GM23338 (cell line): Measurements from ENCODE around the gene PGBD2. TPM values are rescaled to one million over a fixed set of nuclear protein-coding genes. Genes with fewer than 3 reads are reported as not detected.
"Not testable (repeated sequence)": the region's sequence is repeated elsewhere in the genome, so short reads cannot be mapped to it uniquely, and the experiment has no call there.

ENCODE experiments used
- ATAC-seq: fragments of 200-7000 bp; cut with Tn5 transposase; 3 replicates; pipeline ENCODE4 v1.9.1; 2020
- DNase-seq: peaks from one replicate; pipeline ENCODE4 v3.0.0-alpha.2; 2015; ENCODE audit warnings: low spot score
- H2AFZ ChIP-seq: fragments of 200-600 bp; sonication (generic); 2 replicates; pipeline ENCODE4 v1.8.0; 2016; ENCODE audit warnings: antibody characterized with exemption, mild to moderate bottlenecking, moderate library complexity
- H3F3A ChIP-seq: fragments of 200-600 bp; sonication (generic); replicated peaks from 2 replicates; pipeline ENCODE4 v1.8.0; 2017; ENCODE audit warnings: antibody characterized with exemption, mixed run types, low read depth
- H3K27ac ChIP-seq: fragments of 200-600 bp; sonication (generic); 2 replicates; pipeline ENCODE4 v1.6.1; 2016; ENCODE audit warnings: low read depth
- H3K27me3 ChIP-seq: fragments of 200-600 bp; sonication (generic); 2 replicates; pipeline ENCODE4 v1.8.0; 2016; ENCODE audit warnings: mild to moderate bottlenecking, mixed run types, moderate library complexity; ENCODE audit not compliant: insufficient read depth
- H3K36me3 ChIP-seq: fragments of 200-600 bp; sonication (generic); 2 replicates; pipeline ENCODE4 v1.8.0; 2016; ENCODE audit warnings: mild to moderate bottlenecking; ENCODE audit not compliant: insufficient read depth
- H3K4me1 ChIP-seq: fragments of 200-600 bp; sonication (generic); 2 replicates; pipeline ENCODE4 v1.8.0; 2016; ENCODE audit warnings: mild to moderate bottlenecking, moderate library complexity; ENCODE audit not compliant: insufficient read depth
- H3K4me2 ChIP-seq: fragments of 200-600 bp; sonication (generic); 2 replicates; pipeline ENCODE4 v1.7.1; 2017; ENCODE audit warnings: mixed run types
- H3K4me3 ChIP-seq: fragments of 200-600 bp; sonication (generic); 2 replicates; pipeline ENCODE4 v1.6.1; 2016; ENCODE audit warnings: mixed run types
- H3K79me2 ChIP-seq: fragments of 200-600 bp; sonication (generic); replicated peaks from 2 replicates; pipeline ENCODE4 v1.8.0; 2017; ENCODE audit warnings: mild to moderate bottlenecking; ENCODE audit not compliant: insufficient read depth
- H3K9me2 ChIP-seq: fragments of 200-600 bp; sonication (generic); 2 replicates; pipeline ENCODE4 v1.8.0; 2017; ENCODE audit not compliant: insufficient read depth
- H4K20me1 ChIP-seq: fragments of 200-600 bp; sonication (generic); replicated peaks from 2 replicates; pipeline ENCODE4 v1.8.0; 2017; ENCODE audit warnings: mild to moderate bottlenecking; ENCODE audit not compliant: insufficient read depth
- H3K27ac Mint-ChIP-seq: 2 replicates; pipeline ENCODE4 v1.8.0; 2020; ENCODE audit warnings: inconsistent platforms, mild to moderate bottlenecking, moderate library complexity, mixed read lengths
- H3K27me3 Mint-ChIP-seq: 3 replicates; pipeline ENCODE4 v1.8.0; 2022; ENCODE audit warnings: low read depth, mild to moderate bottlenecking, moderate library complexity, mixed read lengths, inconsistent platforms; ENCODE audit not compliant: insufficient read depth, poor library complexity
- H3K36me3 Mint-ChIP-seq: 3 replicates; pipeline ENCODE4 v1.8.0; 2021; ENCODE audit warnings: low read depth, mild to moderate bottlenecking, inconsistent platforms, moderate library complexity, mixed read lengths
- H3K4me1 Mint-ChIP-seq: 3 replicates; pipeline ENCODE4 v1.8.0; 2020; ENCODE audit warnings: mild to moderate bottlenecking, inconsistent platforms, mixed read lengths
- H3K4me3 Mint-ChIP-seq: 3 replicates; pipeline ENCODE4 v1.8.0; 2021; ENCODE audit warnings: moderate library complexity, mild to moderate bottlenecking, inconsistent platforms, mixed read lengths
- H3K9me3 Mint-ChIP-seq: 3 replicates; pipeline ENCODE4 v1.8.0; 2020; ENCODE audit warnings: moderate library complexity, mild to moderate bottlenecking, inconsistent platforms, mixed read lengths
- CTCF ChIP-seq, 2 experiments: fragments of 200-600 bp in 1 of 2; sonication (generic) in 1 of 2; conservative IDR thresholded peaks; 2 replicates each; pipeline versions ENCODE4 v1.5.1 to v1.6.1; 2016 to 2017; ENCODE audit warnings: antibody characterized with exemption in 2 of 2, low read depth in 2 of 2, mild to moderate bottlenecking in 2 of 2, moderate library complexity in 1 of 2
- ETS1 ChIP-seq: IDR thresholded peaks from 2 replicates; pipeline ENCODE4 v1.6.1; 2016; ENCODE audit warnings: antibody characterized with exemption
- EZH2phosphoT487 ChIP-seq: fragments of 200-600 bp; sonication (generic); IDR thresholded peaks from one replicate; pipeline ENCODE4 v1.8.1; 2018; ENCODE audit warnings: antibody characterized with exemption; ENCODE audit not compliant: unreplicated experiment
- JUNB ChIP-seq: IDR thresholded peaks from one replicate; pipeline ENCODE4 v1.6.1; 2016; ENCODE audit warnings: antibody characterized with exemption; ENCODE audit not compliant: unreplicated experiment
- POLR2AphosphoS5 ChIP-seq: IDR thresholded peaks from 2 replicates; pipeline ENCODE4 v1.6.1; 2016; ENCODE audit warnings: antibody characterized with exemption, low read depth
- REST ChIP-seq: IDR thresholded peaks from one replicate; pipeline ENCODE4 v1.6.1; 2018; ENCODE audit warnings: antibody characterized with exemption; ENCODE audit not compliant: unreplicated experiment
- ZNF331 ChIP-seq: fragments of 250-450 bp; sonication (Bioruptor Pico); IDR thresholded peaks from 2 replicates; pipeline ENCODE4 v1.5.0; 2020; ENCODE audit warnings: low read depth, mild to moderate bottlenecking, moderate library complexity
- ZNF462 ChIP-seq: fragments of 250-450 bp; sonication (Bioruptor Pico); IDR thresholded peaks from 2 replicates; pipeline ENCODE4 v1.5.0; 2020; ENCODE audit warnings: mild to moderate bottlenecking, moderate library complexity
- polyA plus RNA-seq: library from polyadenylated mRNA; unstranded; fragments of >200 nt; fragmentation: Nextera tagmentation; extraction: Ambion mirVana; gene quantifications from 2 replicates; pipeline ENCODE4 v1.2.1, GENCODE V29; 2016
- total RNA-seq: library from RNA; depleted of rRNA; stranded (reverse); fragments of >200 nt; shearing (Covaris generic); gene quantifications from 2 replicates; pipeline ENCODE4 v1.2.3, GENCODE V29; 2014

PGBD2 gene
- total and polyA plus RNA-seq, 2 experiments from 2014 or later: 4.8 to 10.2 TPM

- peak; percentile 36 for DNase-seq
- peaks cover 23% of the 10 kb centered on the region for H3K4me1 ChIP-seq
- Mint-ChIP-seq H3K27ac (peak overlapping the region; percentile 63), H3K4me1 (peaks cover 28% of the 10 kb centered on the region), H3K36me3 (no peaks in the 10 kb centered on the region), H3K27me3 (peaks cover 4% of the 10 kb centered on the region), H3K9me3 (no peaks in the 10 kb centered on the region), H3K4me3 (no peak overlapping the region)
- peak; percentile 69 for ATAC-seq
- no peaks in the 10 kb centered on the region for H3K36me3 ChIP-seq
- no peaks in the 10 kb centered on the region for H4K20me1 ChIP-seq
- H3K4me2 ChIP-seq: peak overlapping the region; percentile 40
- no peak overlapping the region for H3K4me3 ChIP-seq
- no peaks in the 10 kb centered on the region for H3K79me2 ChIP-seq
- no peaks in the 10 kb centered on the region for H3K27me3 ChIP-seq
- no peak for TF ChIP-seq ZNF462 (CRISPR knock-in tag)
- no peak for TF ChIP-seq ETS1
- TF ChIP-seq REST: no peak
- TF ChIP-seq ZNF331 (CRISPR knock-in tag): no peak
- no peak for TF ChIP-seq POLR2AphosphoS5
- no peak for TF ChIP-seq CTCF (conservative IDR thresholded peaks at IDR 0.05; ENCODE audit: low read depth in 2 of 2)
- no peak for TF ChIP-seq EZH2phosphoT487
- TF ChIP-seq JUNB: no peak
- no peaks in the 10 kb centered on the region for H3K9me2 ChIP-seq
- H3K27ac ChIP-seq: peak overlapping the region; percentile 80; the same call in 1 of the 2 replicates
- H2AFZ ChIP-seq: peak overlapping the region; percentile 83
- H3F3A ChIP-seq: no peaks in the 10 kb centered on the region
These were observed 19.7 kb upstream of the PGBD2 start for GRCh38 chr1:248886237-248886895.

- H3K36me3 Mint-ChIP-seq: not testable (repeated sequence)
- H3K4me1 Mint-ChIP-seq: peaks cover 25% of the 10 kb centered on the region
These were observed 16.2 kb upstream of the PGBD2 start for GRCh38 chr1:248889914-248890243.

More at GRCh38 chr1:248889914-248890243, 16.2 kb upstream of the PGBD2 start:
- not testable (repeated sequence) for H3K4me2 ChIP-seq, H4K20me1 ChIP-seq, H3K27me3 Mint-ChIP-seq, H3K27me3 ChIP-seq, H3K9me3 Mint-ChIP-seq, H3K79me2 ChIP-seq, H3K36me3 ChIP-seq, ATAC-seq, DNase-seq, H3K27ac Mint-ChIP-seq, H3K9me2 ChIP-seq, H3K4me3 Mint-ChIP-seq, H3K27ac ChIP-seq, H3K4me3 ChIP-seq, H3F3A ChIP-seq
- Histone ChIP-seq H2AFZ (peak overlapping the region; percentile 82; the same call in 1 of the 2 replicates), H3K4me1 (peaks cover 23% of the 10 kb centered on the region)
